ENCODE measurements around the gene MAPKAPK3. TPM values are rescaled to one million over a fixed set of nuclear protein-coding genes. Genes with fewer than 3 reads are reported as not detected.

MAPKAPK3 gene
- total and polyA plus RNA-seq, 2 of the 8 experiments (the other 6 are each of a cell fraction or from before 2014, with no cell fraction given) = 65.4 to 99.8 TPM

- no peak for TF ChIP-seq CHD7 (IDR thresholded peaks at IDR 0.05; ENCODE audit: insufficient replicate concordance, low read length)
- TF ChIP-seq EGR1 (IDR thresholded peaks at IDR 0.05; ENCODE audit: borderline replicate concordance, low read depth, low read length) = no peak
- no peak for TF ChIP-seq RBBP5 (IDR thresholded peaks at IDR 0.05; ENCODE audit: borderline replicate concordance, low read depth, low read length)
- no peak for TF ChIP-seq RXRA (IDR thresholded peaks at IDR 0.05; ENCODE audit: insufficient read depth, low read depth, low read length)
- no peak for TF ChIP-seq CBX5 (IDR thresholded peaks at IDR 0.05; ENCODE audit: low read depth, low read length)
- peak; percentile 46; the same call in 1 of the 2 replicates for TF ChIP-seq GABPA (IDR thresholded peaks at IDR 0.05; ENCODE audit: borderline replicate concordance, insufficient read depth, low read length)
- TF ChIP-seq SP1 (IDR thresholded peaks at IDR 0.05; ENCODE audit: low read depth, low read length) = peak; percentile 70; the same call in 1 of the 2 replicates
- peak; percentile 63 for TF ChIP-seq ASH2L (IDR thresholded peaks at IDR 0.05; ENCODE audit: low read length)
- no peak for TF ChIP-seq CHD1 (IDR thresholded peaks at IDR 0.05; ENCODE audit: low read depth, low read length)
- TF ChIP-seq TAF1 (IDR thresholded peaks at IDR 0.05; ENCODE audit: low read depth, low read length) = peak; percentile 51; the same call in 1 of the 2 replicates
- TF ChIP-seq TBP (IDR thresholded peaks at IDR 0.05; ENCODE audit: low read depth, low read length) = 0 out of 2 replicates have a peak, but pooled peaks have one; percentile 1
Observed at GRCh38 chr3:50611464-50612233, 5.3 kb upstream of the MAPKAPK3 start, which contains the start of gene CISH (continued).
